GM12878 (cell line): Measurements from ENCODE around the gene C16orf96. TPM values are rescaled to one million over a fixed set of nuclear protein-coding genes. Genes with fewer than 3 reads are reported as not detected.

ENCODE experiments used
- CBX5 ChIP-seq: sonication (generic); IDR thresholded peaks from 2 replicates; pipeline ENCODE4 v1.6.1; 2016; ENCODE audit warnings: low read depth, moderate library complexity, mild to moderate bottlenecking, inconsistent platforms
- CREB1 ChIP-seq: IDR thresholded peaks from 2 replicates; pipeline ENCODE4 v1.6.1; 2012; ENCODE audit warnings: low read depth, mild to moderate bottlenecking, inconsistent platforms
- GATAD2B ChIP-seq: fragments of 450-650 bp; conservative IDR thresholded peaks from 2 replicates; pipeline ENCODE4 v1.6.1; 2017; ENCODE audit warnings: low read depth, mild to moderate bottlenecking, moderate library complexity
- HDAC6 ChIP-seq: fragments of 200-600 bp; sonication (generic); IDR thresholded peaks from one replicate; pipeline ENCODE4 v1.8.0; 2017; ENCODE audit warnings: antibody characterized with exemption; ENCODE audit not compliant: unreplicated experiment
- MTA2 ChIP-seq: fragments of 450-650 bp; IDR thresholded peaks from 2 replicates; pipeline ENCODE4 v1.6.1; 2016; ENCODE audit warnings: low read depth, mild to moderate bottlenecking, moderate library complexity
- NBN ChIP-seq: fragments of 450-650 bp; IDR thresholded peaks from 2 replicates; pipeline ENCODE4 v1.6.1; 2016
- NFIC ChIP-seq: IDR thresholded peaks from 2 replicates; pipeline ENCODE4 v1.6.1; 2012; ENCODE audit warnings: low read depth, mild to moderate bottlenecking, inconsistent platforms, low read length, moderate library complexity
- NR2F1 ChIP-seq: fragments of 450-650 bp; conservative IDR thresholded peaks from 2 replicates; pipeline ENCODE4 v1.6.1; 2017; ENCODE audit warnings: mild to moderate bottlenecking
- PAX5 ChIP-seq: IDR thresholded peaks from 2 replicates; pipeline ENCODE4 v1.6.1; 2011; ENCODE audit warnings: low read depth, low read length, borderline replicate concordance
- POU2F2 ChIP-seq: IDR thresholded peaks from 3 replicates; pipeline ENCODE4 v1.6.1; 2011; ENCODE audit warnings: low read depth, mild to moderate bottlenecking, low read length, borderline replicate concordance
- RBBP5 ChIP-seq: fragments of 200-600 bp; sonication (generic); conservative IDR thresholded peaks from 2 replicates; pipeline ENCODE4 v1.6.1; 2016
- SIN3A ChIP-seq: IDR thresholded peaks from 2 replicates; pipeline ENCODE4 v1.6.1; 2012; ENCODE audit warnings: low read depth, low read length, improper control_type of control experiment
- SKIL ChIP-seq: fragments of 450-650 bp; IDR thresholded peaks from 2 replicates; pipeline ENCODE4 v1.6.1; 2017; ENCODE audit warnings: mild to moderate bottlenecking, low read depth, inconsistent platforms; ENCODE audit not compliant: poor library complexity, severe bottlenecking
- SP1 ChIP-seq: IDR thresholded peaks from one replicate; pipeline ENCODE4 v1.6.1; 2011; ENCODE audit warnings: low read depth, low read length
- ZNF207 ChIP-seq: fragments of 450-650 bp; IDR thresholded peaks from 2 replicates; pipeline ENCODE4 v1.6.1; 2014; ENCODE audit warnings: antibody characterized with exemption, mild to moderate bottlenecking, borderline replicate concordance
- ZNF592 ChIP-seq: fragments of 450-650 bp; IDR thresholded peaks from 2 replicates; pipeline ENCODE4 v1.6.1; 2017; ENCODE audit warnings: mild to moderate bottlenecking, moderate library complexity
- polyA plus RNA-seq, 11 experiments: library from polyadenylated mRNA; depleted of rRNA in 4 of 11; unstranded in 6 of 11; stranded (reverse) in 5 of 11; fragments of >200 nt; fragmentation: Nextera tagmentation in 4 of 11; fragmentation: Illumina TruSeq in 1 of 11; extraction: Ambion mirVana in 4 of 11; extraction: Trizol in 1 of 11; gene quantifications; 1 replicate in 1 of 11; 2 replicates in 10 of 11; pipeline versions ENCODE4 v1.2.1 to v1.2.3, GENCODE V29; 2011 to 2016; ENCODE audit warnings: inconsistent platforms in 2 of 11, missing spikeins in 2 of 11, low read depth in 1 of 11
- total RNA-seq, 4 experiments: library from RNA; depleted of rRNA in 3 of 4; stranded (reverse); fragments of >200 nt in 3 of 4; fragmentation: Illumina TruSeq in 1 of 4; extraction: Trizol in 1 of 4; gene quantifications; 2 replicates each; pipeline versions ENCODE4 v1.2.1 to v1.2.3, GENCODE V29; 2013 to 2021
- TF ChIP-seq, protein P1 (sequence below): IDR thresholded peaks from 2 replicates; pipeline ENCODE4 v1.6.1; 2012; ENCODE audit warnings: low read depth, low read length, improper control_type of control experiment
- TF ChIP-seq, protein P2 (sequence below): IDR thresholded peaks from 2 replicates; pipeline ENCODE4 v1.6.1; 2011; ENCODE audit warnings: mild to moderate bottlenecking, low read depth, low read length, moderate library complexity; ENCODE audit not compliant: insufficient replicate concordance

The C16orf96 gene
- total and polyA plus RNA-seq, 10 of the 15 experiments (the other 5 are each of a cell fraction or from before 2014, with no cell fraction given), result 0.01 to 0.08 (median 0.01) TPM; not detected in 7

DNA sequence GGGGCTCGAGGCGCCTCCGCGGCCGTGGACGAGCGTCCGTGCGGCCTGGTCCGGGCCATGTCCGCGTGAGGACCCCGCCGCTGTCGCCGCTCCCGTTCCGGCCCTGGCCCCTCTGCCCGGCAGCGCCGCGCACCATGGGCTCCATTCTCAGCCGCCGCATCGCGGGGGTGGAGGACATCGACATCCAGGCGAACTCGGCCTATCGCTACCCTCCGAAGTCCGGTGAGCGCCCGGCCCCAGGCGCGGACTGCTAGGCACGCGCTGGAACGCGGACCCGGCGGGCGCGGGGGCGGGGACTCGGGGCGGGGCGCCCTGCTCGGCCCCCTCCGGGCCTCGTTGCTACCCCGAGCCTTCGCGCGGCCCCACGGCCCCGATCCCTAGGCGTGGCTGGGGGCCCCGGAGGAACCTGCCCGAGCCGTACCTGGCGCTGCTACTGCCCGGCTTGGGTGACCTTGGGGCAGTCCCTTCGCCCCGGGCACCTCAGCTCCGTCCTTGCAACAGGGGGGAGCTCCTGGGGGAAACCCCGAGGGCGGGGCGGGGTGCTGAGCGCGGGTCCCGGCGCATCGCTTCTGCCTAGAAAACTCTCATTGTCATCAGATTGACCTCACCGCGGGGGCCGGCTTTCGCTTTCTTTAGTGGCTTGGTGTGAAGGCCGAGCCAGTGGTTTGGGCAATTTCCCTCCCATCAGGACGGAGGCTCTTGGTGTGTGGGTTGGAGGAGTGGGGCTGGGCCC is 68.9 kb downstream of the C16orf96 start (continued):
- TF ChIP-seq ZNF592, result no peak
- peak; percentile 49; the same call in 1 of the 2 replicates for TF ChIP-seq NBN
- TF ChIP-seq, protein P1, sequence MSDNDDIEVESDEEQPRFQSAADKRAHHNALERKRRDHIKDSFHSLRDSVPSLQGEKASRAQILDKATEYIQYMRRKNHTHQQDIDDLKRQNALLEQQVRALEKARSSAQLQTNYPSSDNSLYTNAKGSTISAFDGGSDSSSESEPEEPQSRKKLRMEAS, result 0 out of 2 replicates have a peak, but pooled peaks have one; percentile 35
- TF ChIP-seq PAX5, result no peak
- no peak for TF ChIP-seq SKIL
- TF ChIP-seq, protein P2, sequence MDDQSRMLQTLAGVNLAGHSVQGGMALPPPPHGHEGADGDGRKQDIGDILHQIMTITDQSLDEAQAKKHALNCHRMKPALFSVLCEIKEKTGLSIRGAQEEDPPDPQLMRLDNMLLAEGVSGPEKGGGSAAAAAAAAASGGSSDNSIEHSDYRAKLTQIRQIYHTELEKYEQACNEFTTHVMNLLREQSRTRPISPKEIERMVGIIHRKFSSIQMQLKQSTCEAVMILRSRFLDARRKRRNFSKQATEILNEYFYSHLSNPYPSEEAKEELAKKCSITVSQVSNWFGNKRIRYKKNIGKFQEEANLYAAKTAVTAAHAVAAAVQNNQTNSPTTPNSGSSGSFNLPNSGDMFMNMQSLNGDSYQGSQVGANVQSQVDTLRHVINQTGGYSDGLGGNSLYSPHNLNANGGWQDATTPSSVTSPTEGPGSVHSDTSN, result no peak
- peak; percentile 88 for TF ChIP-seq NR2F1
- TF ChIP-seq MTA2, result no peak
- no peak for TF ChIP-seq NFIC
- TF ChIP-seq ZNF207, result 0 out of 2 replicates have a peak, but pooled peaks have one; percentile 22
- no peak for TF ChIP-seq SIN3A
- no peak for TF ChIP-seq CBX5
- no peak for TF ChIP-seq HDAC6
- TF ChIP-seq SP1, result peak; percentile 26
- peak; percentile 72; the same call in 2 of the 3 replicates for TF ChIP-seq POU2F2
- peak; percentile 81 for TF ChIP-seq CREB1
- peak; percentile 94 for TF ChIP-seq GATAD2B
- 0 out of 2 replicates have a peak, but pooled peaks have one; percentile 22 for TF ChIP-seq RBBP5
